HepG2 (cell line): ENCODE data around the gene SEPHS2. TPM values are rescaled to one million over a fixed set of nuclear protein-coding genes. Genes with fewer than 3 reads are reported as not detected.
"Not testable (repeated sequence)": the region's sequence is repeated elsewhere in the genome, so short reads cannot be mapped to it uniquely, and the experiment has no call there.

Experiments
- ATAC-seq: fragments of 200-7000 bp; cut with Tn5 transposase; 3 replicates; pipeline ENCODE4 v1.9.1; 2020; ENCODE audit warnings: mild to moderate bottlenecking, moderate library complexity
- BruUV-seq: library from RNA; stranded (reverse); fragments of 400-500 nt; replicated peaks from 2 replicates; lab custom pipeline; 2021; lab: Mats Ljungman, UMichigan
- CTCF ChIA-PET: fragments of 300-600 bp; formaldehyde crosslinking; extraction: SDS; loops from one replicate; lab custom pipeline; 2021; ENCODE audit warnings: low total read pairs, inconsistent platforms, low intra/inter-chr PET ratio; lab: Yijun Ruan, JAX
- POLR2A ChIA-PET: fragments of 350-600 bp; sonication (Branson Sonifier 250); formaldehyde crosslinking; loops from one replicate; lab custom pipeline; 2020; ENCODE audit warnings: antibody characterized with exemption, inconsistent platforms; lab: Yijun Ruan, JAX
- DNase-seq: peaks from one replicate; pipeline ENCODE4 v3.0.0-alpha.2; 2015; ENCODE audit warnings: low spot score
- FAIRE-seq: peaks from 3 replicates; lab custom pipeline; 2011; peaks lifted over from hg19 to GRCh38; lab: Jason Lieb, UNC
- H2AFZ ChIP-seq: one replicate; pipeline ENCODE4 v1.6.1; 2011; ENCODE audit warnings: low read length, inconsistent platforms
- H3K27ac ChIP-seq: fragments of 300-600 bp; 3 replicates; pipeline ENCODE4 v1.8.0; 2011; ENCODE audit warnings: mixed run types, mild to moderate bottlenecking, mixed read lengths, low read length, inconsistent platforms; ENCODE audit not compliant: insufficient read depth; ENCODE audit errors: extremely low read length
- H3K27me3 ChIP-seq, 2 experiments: fragments of 200-600 bp in 1 of 2; 2 replicates in 1 of 2; 3 replicates in 1 of 2; pipeline versions ENCODE4 v1.6.0 to v1.8.0; 2011; ENCODE audit warnings: low read length in 2 of 2, mild to moderate bottlenecking in 2 of 2, moderate library complexity in 2 of 2, inconsistent platforms in 1 of 2; ENCODE audit not compliant: insufficient read depth in 2 of 2, control insufficient read depth in 1 of 2
- H3K36me3 ChIP-seq, 2 experiments: fragments of 200-600 bp in 1 of 2; replicated peaks in 1 of 2; 2 replicates in 1 of 2; 3 replicates in 1 of 2; pipeline versions ENCODE4 v1.5.1 to v1.8.0; 2011; ENCODE audit warnings: low read length in 2 of 2, inconsistent platforms in 1 of 2; ENCODE audit not compliant: insufficient read depth in 2 of 2, control insufficient read depth in 1 of 2
- H3K4me1 ChIP-seq: 2 replicates; pipeline ENCODE4 v1.5.1; 2012; ENCODE audit warnings: low read length, inconsistent platforms; ENCODE audit not compliant: insufficient read depth
- H3K4me2 ChIP-seq: 2 replicates; pipeline ENCODE4 v1.6.0; 2011; ENCODE audit warnings: low read depth, low read length, inconsistent platforms
- H3K4me3 ChIP-seq, 3 experiments: fragments of 200-600 bp in 1 of 3; sonication (generic), shearing (Covaris generic) in 1 of 3; replicated peaks in 1 of 3; 2 replicates each; pipeline ENCODE4 v1.5.1; 2011 to 2016; ENCODE audit warnings: low read length in 3 of 3, inconsistent platforms in 2 of 3, low read depth in 2 of 3, mild to moderate bottlenecking in 2 of 3, control low read depth in 1 of 3, mixed read lengths in 1 of 3; ENCODE audit not compliant: insufficient read depth in 1 of 3
- H3K79me2 ChIP-seq: one replicate; pipeline ENCODE4 v1.6.1; 2011; ENCODE audit warnings: low read length, inconsistent platforms; ENCODE audit not compliant: insufficient read depth
- H3K9ac ChIP-seq: 2 replicates; pipeline ENCODE4 v1.6.0; 2011; ENCODE audit warnings: mild to moderate bottlenecking, low read depth, low read length, inconsistent platforms; ENCODE audit not compliant: insufficient read depth
- H3K9me3 ChIP-seq: 2 replicates; pipeline ENCODE4 v1.5.1; 2012; ENCODE audit warnings: mild to moderate bottlenecking, low read length
- H4K20me1 ChIP-seq: 2 replicates; pipeline ENCODE4 v1.6.0; 2011; ENCODE audit warnings: inconsistent platforms, mild to moderate bottlenecking, low read length, moderate library complexity; ENCODE audit not compliant: insufficient read depth
- HNRNPL ChIP-seq: fragments of 200-400 bp; formaldehyde crosslinking; IDR thresholded peaks from 2 replicates; pipeline ENCODE4 v1.6.1; 2017; ENCODE audit warnings: mild to moderate bottlenecking, low read depth, low read length
- NR3C1 ChIP-seq: sonication (generic); formaldehyde crosslinking; IDR thresholded peaks from 2 replicates; pipeline ENCODE4 v1.4.0; 2020; ENCODE audit warnings: missing genetic modification reagents
- TARDBP ChIP-seq: sonication (generic); formaldehyde crosslinking; IDR thresholded peaks from 2 replicates; pipeline ENCODE4 v1.8.0; 2022; ENCODE audit warnings: mild to moderate bottlenecking, missing genetic modification reagents
- ZBTB20 ChIP-seq: sonication (generic); formaldehyde crosslinking; IDR thresholded peaks from 2 replicates; pipeline ENCODE4 v1.8.1; 2023; ENCODE audit warnings: missing genetic modification reagents, low read depth, mild to moderate bottlenecking, borderline replicate concordance
- ZNF12 ChIP-seq: sonication (generic); formaldehyde crosslinking; IDR thresholded peaks from 2 replicates; pipeline ENCODE4 v1.5.0; 2020; ENCODE audit warnings: missing genetic modification reagents
- ZNF292 ChIP-seq: sonication (generic); formaldehyde crosslinking; IDR thresholded peaks from 2 replicates; pipeline ENCODE4 v1.8.1; 2022; ENCODE audit warnings: mild to moderate bottlenecking, low read depth, missing genetic modification reagents, borderline replicate concordance
- ZNF337 ChIP-seq: sonication (generic); formaldehyde crosslinking; IDR thresholded peaks from 2 replicates; pipeline ENCODE4 v1.5.1; 2020; ENCODE audit warnings: missing genetic modification reagents, low read depth, mild to moderate bottlenecking, borderline replicate concordance
- ZNF547 ChIP-seq: sonication (generic); formaldehyde crosslinking; IDR thresholded peaks from 2 replicates; pipeline ENCODE4 v1.5.1; 2020; ENCODE audit warnings: mild to moderate bottlenecking, missing genetic modification reagents
- ZNF839 ChIP-seq: sonication (generic); formaldehyde crosslinking; IDR thresholded peaks from 2 replicates; pipeline ENCODE4 v1.4.0; 2020; ENCODE audit warnings: missing genetic modification reagents, mild to moderate bottlenecking, borderline replicate concordance
- WGBS: methylation state at CpG from one replicate; pipeline ENCODE4 v1.1.6; 2017; ENCODE audit warnings: low lambda C conversion rate; 5-methylcytosine and 5-hydroxymethylcytosine counted together
- in situ Hi-C: cut with HindIII; loops from 2 replicates; pipeline ENCODE4 v1.10.0; 2017; ENCODE audit warnings: low pct_unique_long_range_greater_than_20kb; ENCODE audit not compliant: extremely low pct_ligation_motif_present
- intact Hi-C: fragments of 100-400 bp; cut with micrococcal nuclease; formaldehyde crosslinking; loops from one replicate; pipeline ENCODE4 v1.10.0; 2022; ENCODE audit not compliant: unreplicated experiment
- polyA plus RNA-seq, 8 experiments: library from polyadenylated mRNA; depleted of rRNA in 3 of 8; stranded (reverse) in 7 of 8; unstranded in 1 of 8; fragments of >200 nt; fragmentation: Illumina TruSeq in 4 of 8; extraction: Trizol in 4 of 8; gene quantifications; 2 replicates each; pipeline versions ENCODE4 v1.2.1 to v1.2.3, GENCODE V29; 2011 to 2016; ENCODE audit warnings: low read depth in 4 of 8, missing spikeins in 1 of 8, mixed read lengths in 1 of 8; ENCODE audit not compliant: insufficient read depth in 1 of 8
- total RNA-seq, 5 experiments: library from RNA; depleted of rRNA; stranded (reverse); fragments of >200 nt; fragmentation: Illumina TruSeq; extraction: Trizol; gene quantifications; 2 replicates each; pipeline ENCODE4 v1.2.3, GENCODE V29; 2016; ENCODE audit warnings: low read depth in 1 of 5
- TF ChIP-seq, protein P1 (sequence below): sonication (generic); formaldehyde crosslinking; IDR thresholded peaks from 2 replicates; pipeline ENCODE4 v1.4.0; 2020; ENCODE audit warnings: mild to moderate bottlenecking, missing genetic modification reagents
- TF ChIP-seq, protein P2 (sequence below): sonication (generic); formaldehyde crosslinking; IDR thresholded peaks from 2 replicates; pipeline ENCODE4 v1.5.1; 2020; ENCODE audit warnings: missing genetic modification reagents, mild to moderate bottlenecking, borderline replicate concordance
- TF ChIP-seq, protein P3 (sequence below): sonication (generic); formaldehyde crosslinking; IDR thresholded peaks from 2 replicates; pipeline ENCODE4 v1.8.0; 2022; ENCODE audit warnings: mild to moderate bottlenecking, missing genetic modification reagents; ENCODE audit not compliant: insufficient replicate concordance
- TF ChIP-seq, protein P4 (sequence below): sonication (generic); formaldehyde crosslinking; IDR thresholded peaks from 2 replicates; pipeline ENCODE4 v1.4.0; 2020; ENCODE audit warnings: missing genetic modification reagents

SEPHS2 gene
- total and polyA plus RNA-seq, 2 of the 13 experiments (the other 11 are each of a cell fraction or from before 2014, with no cell fraction given): 20.7 to 127 TPM

DNA sequence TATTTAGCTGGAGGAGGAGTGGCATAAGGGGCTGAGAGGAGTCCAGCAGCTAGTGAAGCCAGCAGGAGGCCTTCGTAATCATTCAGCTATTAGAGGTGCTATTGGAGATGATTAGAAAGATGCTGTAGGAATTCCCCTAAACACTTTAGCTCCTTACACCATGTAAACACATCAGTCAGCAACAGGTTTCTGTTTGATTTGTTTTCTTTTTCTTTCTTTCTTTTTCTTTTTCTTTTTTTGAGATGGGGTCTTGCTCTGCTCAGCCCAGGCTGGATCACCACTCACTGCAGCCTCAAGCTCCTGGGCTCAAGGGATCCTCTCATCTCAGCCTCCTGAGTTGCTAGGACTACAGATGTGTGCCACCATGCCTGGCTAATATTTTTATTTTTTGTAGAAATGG lies 10.6 kb upstream of the SEPHS2 start (continued):
- no peak for TF ChIP-seq ZNF839 (CRISPR knock-in tag)
- TF ChIP-seq, protein P1, sequence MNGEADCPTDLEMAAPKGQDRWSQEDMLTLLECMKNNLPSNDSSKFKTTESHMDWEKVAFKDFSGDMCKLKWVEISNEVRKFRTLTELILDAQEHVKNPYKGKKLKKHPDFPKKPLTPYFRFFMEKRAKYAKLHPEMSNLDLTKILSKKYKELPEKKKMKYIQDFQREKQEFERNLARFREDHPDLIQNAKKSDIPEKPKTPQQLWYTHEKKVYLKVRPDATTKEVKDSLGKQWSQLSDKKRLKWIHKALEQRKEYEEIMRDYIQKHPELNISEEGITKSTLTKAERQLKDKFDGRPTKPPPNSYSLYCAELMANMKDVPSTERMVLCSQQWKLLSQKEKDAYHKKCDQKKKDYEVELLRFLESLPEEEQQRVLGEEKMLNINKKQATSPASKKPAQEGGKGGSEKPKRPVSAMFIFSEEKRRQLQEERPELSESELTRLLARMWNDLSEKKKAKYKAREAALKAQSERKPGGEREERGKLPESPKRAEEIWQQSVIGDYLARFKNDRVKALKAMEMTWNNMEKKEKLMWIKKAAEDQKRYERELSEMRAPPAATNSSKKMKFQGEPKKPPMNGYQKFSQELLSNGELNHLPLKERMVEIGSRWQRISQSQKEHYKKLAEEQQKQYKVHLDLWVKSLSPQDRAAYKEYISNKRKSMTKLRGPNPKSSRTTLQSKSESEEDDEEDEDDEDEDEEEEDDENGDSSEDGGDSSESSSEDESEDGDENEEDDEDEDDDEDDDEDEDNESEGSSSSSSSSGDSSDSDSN (CRISPR knock-in tag): no peak
- TF ChIP-seq, protein P2, sequence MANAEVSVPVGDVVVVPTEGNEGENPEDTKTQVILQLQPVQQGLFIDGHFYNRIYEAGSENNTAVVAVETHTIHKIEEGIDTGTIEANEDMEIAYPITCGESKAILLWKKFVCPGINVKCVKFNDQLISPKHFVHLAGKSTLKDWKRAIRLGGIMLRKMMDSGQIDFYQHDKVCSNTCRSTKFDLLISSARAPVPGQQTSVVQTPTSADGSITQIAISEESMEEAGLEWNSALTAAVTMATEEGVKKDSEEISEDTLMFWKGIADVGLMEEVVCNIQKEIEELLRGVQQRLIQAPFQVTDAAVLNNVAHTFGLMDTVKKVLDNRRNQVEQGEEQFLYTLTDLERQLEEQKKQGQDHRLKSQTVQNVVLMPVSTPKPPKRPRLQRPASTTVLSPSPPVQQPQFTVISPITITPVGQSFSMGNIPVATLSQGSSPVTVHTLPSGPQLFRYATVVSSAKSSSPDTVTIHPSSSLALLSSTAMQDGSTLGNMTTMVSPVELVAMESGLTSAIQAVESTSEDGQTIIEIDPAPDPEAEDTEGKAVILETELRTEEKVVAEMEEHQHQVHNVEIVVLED (CRISPR knock-in tag): no peak
- no peak for TF ChIP-seq NR3C1 (CRISPR knock-in tag)
- no peak for TF ChIP-seq HNRNPL
- no peak for TF ChIP-seq ZNF12 (CRISPR knock-in tag)
- no peak for TF ChIP-seq TARDBP (CRISPR knock-in tag)

DNA sequence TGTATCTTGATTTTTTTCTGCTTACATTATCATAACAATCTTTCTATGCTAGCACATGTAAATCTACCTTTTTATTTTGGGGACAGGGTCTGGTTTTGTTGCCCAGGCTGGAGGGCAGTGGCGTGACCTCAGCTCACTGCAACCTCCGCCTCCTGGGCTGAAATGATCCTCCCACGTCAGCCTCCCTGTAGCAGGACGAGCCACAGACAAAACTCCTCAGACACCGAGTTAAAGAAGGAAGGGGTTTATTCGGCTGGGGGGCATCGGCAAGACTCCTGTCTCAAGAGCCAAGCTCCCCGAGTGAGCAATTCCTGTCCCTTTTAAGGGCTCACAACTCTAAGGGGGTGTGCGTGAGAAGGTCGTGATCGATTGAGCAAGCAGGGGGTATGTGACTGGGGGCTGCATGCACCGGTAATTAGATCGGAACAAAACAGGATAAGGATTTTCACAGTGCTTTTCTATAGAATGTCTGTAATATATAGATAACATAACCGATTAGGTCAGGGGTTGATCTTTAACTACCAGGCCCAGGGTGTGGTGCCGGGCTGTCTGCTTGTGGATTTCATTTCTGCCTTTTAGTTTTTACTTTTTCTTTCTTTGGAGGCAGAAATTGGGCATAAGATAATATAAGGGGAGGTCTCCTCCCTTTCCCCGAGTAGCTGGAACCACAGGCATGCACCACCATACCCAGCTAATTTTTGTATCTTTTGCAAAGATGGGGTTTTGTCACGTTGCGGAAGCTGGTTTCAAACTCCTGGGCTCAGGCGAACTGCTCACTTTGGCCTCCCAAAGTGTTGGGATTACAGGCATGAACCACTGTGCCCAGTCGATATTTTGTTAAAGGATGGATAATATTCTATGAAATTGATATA lies 7.3 kb upstream of the SEPHS2 start:
- H4K20me1 ChIP-seq, in situ Hi-C loops, ATAC-seq, H3K36me3 ChIP-seq, intact Hi-C loops, H3K27me3 ChIP-seq, FAIRE-seq, H3K79me2 ChIP-seq, BruUV-seq, CTCF ChIA-PET, H3K9me3 ChIP-seq, DNase-seq: not testable (repeated sequence)
- WGBS: 10% methylated on average over 20 of the region's 20 CpGs
- Histone ChIP-seq H3K27ac (peak overlapping the region; percentile 13), H3K9ac (peak overlapping the region; percentile 38), H3K4me3 (peak overlapping the region; percentile 27 to 54 (median 44); a peak in 5 of 6 replicates), H3K4me2 (peak overlapping the region; percentile 62), H2AFZ (peak overlapping the region; percentile 90), H3K4me1 (peaks cover 82% of the 10 kb centered on the region)
- POLR2A ChIA-PET: interaction anchor here (0.6 kb wide), 1 partner anchor 236 kb away, joined by 4 read pairs; no protein-coding TSS in a partner anchor
- TF ChIP-seq ZBTB20 (peak; percentile 91), ZNF292 (CRISPR knock-in tag) (peak; percentile 39; the same call in 1 of the 2 replicates), ZNF337 (0 out of 2 replicates have a peak, but pooled peaks have one; percentile 33), ZNF547 (0 out of 2 replicates have a peak, but pooled peaks have one; percentile 33)
- TF ChIP-seq, protein P3, sequence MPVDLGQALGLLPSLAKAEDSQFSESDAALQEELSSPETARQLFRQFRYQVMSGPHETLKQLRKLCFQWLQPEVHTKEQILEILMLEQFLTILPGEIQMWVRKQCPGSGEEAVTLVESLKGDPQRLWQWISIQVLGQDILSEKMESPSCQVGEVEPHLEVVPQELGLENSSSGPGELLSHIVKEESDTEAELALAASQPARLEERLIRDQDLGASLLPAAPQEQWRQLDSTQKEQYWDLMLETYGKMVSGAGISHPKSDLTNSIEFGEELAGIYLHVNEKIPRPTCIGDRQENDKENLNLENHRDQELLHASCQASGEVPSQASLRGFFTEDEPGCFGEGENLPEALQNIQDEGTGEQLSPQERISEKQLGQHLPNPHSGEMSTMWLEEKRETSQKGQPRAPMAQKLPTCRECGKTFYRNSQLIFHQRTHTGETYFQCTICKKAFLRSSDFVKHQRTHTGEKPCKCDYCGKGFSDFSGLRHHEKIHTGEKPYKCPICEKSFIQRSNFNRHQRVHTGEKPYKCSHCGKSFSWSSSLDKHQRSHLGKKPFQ: peak; percentile 34
- TF ChIP-seq, protein P4, sequence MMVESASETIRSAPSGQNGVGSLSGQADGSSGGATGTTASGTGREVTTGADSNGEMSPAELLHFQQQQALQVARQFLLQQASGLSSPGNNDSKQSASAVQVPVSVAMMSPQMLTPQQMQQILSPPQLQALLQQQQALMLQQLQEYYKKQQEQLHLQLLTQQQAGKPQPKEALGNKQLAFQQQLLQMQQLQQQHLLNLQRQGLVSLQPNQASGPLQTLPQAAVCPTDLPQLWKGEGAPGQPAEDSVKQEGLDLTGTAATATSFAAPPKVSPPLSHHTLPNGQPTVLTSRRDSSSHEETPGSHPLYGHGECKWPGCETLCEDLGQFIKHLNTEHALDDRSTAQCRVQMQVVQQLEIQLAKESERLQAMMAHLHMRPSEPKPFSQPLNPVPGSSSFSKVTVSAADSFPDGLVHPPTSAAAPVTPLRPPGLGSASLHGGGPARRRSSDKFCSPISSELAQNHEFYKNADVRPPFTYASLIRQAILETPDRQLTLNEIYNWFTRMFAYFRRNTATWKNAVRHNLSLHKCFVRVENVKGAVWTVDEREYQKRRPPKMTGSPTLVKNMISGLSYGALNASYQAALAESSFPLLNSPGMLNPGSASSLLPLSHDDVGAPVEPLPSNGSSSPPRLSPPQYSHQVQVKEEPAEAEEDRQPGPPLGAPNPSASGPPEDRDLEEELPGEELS (CRISPR knock-in tag): 0 out of 2 replicates have a peak, but pooled peaks have one; percentile 25
